ENCODE data around the gene TMEM158. TPM values are rescaled to one million over a fixed set of nuclear protein-coding genes. Genes with fewer than 3 reads are reported as not detected.
A peak's percentile ranks its signal among the peaks of the same experiment; 100 is the strongest.

Gene TMEM158
- polyA plus RNA-seq, result 1 to 10 TPM in 1 of 4 donors, under 1 TPM in 2, not detected in 1; 0.27 to 1.4 (median 0.97) TPM
- long read RNA-seq, donor 1, result 0 reads
- long read RNA-seq, donor 2, result 0 reads
- long read RNA-seq, donor 3, transcript TMEM158-201 (1 exons, 1,813 nt), result major isoform, 6 of 6 reads
- long read RNA-seq, donor 3, partial matches to known transcripts, result 0 of 6 reads
- long read RNA-seq, donor 3, other reads (novel, unspliced or antisense), result 0 of 6 reads
- long read RNA-seq, donor 4, result 0 reads
- long read RNA-seq, donor 5, partial matches to known transcripts, result 0 of 3 reads
- long read RNA-seq, donor 5, other reads (novel, unspliced or antisense), result 0 of 3 reads
- long read RNA-seq, donor 6, partial matches to known transcripts, result 0 of 1 reads
- long read RNA-seq, donor 6, other reads (novel, unspliced or antisense), result 0 of 1 reads
- long read RNA-seq, donor 7, result 0 reads
- long read RNA-seq, donor 8, partial matches to known transcripts, result 0 of 2 reads
- long read RNA-seq, donor 8, other reads (novel, unspliced or antisense), result 0 of 2 reads
- long read RNA-seq, donor 9, result 0 reads
- long read RNA-seq, donor 10, partial matches to known transcripts, result 0 of 2 reads
- long read RNA-seq, donor 10, other reads (novel, unspliced or antisense), result 0 of 2 reads

DNA sequence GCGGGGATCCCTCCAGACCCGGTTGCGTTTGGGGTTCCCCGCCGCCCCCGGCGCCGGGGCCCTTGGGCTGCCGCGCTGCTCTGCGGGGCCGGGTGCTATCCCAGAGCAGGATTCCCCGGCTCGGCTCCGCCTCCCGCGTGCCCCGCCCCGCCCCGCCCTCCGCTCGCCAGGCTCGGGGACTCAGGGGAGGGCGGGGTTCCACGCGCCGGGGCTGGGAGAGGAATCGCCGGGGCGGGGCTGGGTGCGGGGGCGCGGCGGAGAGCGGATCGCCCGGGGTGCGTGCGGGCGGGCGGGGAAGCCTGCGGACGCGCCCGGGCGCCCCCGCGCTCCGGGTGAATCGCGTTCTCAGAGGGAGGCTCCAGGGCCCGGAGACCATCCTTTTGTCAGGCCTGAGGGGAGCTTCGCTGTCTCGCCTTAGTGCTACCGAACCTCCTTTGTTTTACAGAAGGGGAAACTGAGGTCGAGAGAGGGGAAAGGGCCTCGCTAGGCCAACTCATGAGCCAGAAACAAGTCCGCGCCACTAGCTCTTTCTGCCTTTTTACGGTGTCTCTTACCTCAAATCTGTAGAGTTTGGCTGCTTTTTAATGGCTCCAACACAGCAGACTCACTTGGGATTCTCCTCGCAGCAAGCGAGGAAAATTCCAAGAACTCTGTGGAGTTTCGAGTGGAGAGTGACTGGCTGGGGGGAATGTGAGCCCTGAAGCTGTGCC, at the start of gene TMEM158:
Gene TMEM158 (minus strand): TSS at position 82 of the 710 bp plus-strand sequence. CDS start 260 bp downstream, outside the sequence.
- peak; percentile 81 to 89 for DNase-seq
- WGBS, 3 donors, result 2 to 6% (median 4%) methylated on average over 13 to 63 of the region's 63 CpGs
- Histone ChIP-seq H3K9me3 (ENCODE audit: control insufficient read depth in 2 of 2, insufficient read depth in 1 of 2, low read depth in 1 of 2, low read length in 1 of 2) (no peaks in the 10 kb centered on the region), H3K4me3 (ENCODE audit: low read depth in 1 of 3, low read length in 3 of 3) (peak within 1 kb of the TSS; percentile 42 to 72 (median 42)), H3K4me1 (ENCODE audit: control insufficient read depth in 3 of 3, insufficient read depth in 2 of 3, low read depth in 1 of 3, low read length in 2 of 3) (peaks cover 0 to 4% (median 0%) of the 10 kb centered on the region in 3 donors), H3K27me3 (ENCODE audit: control insufficient read depth in 3 of 3, insufficient read depth in 3 of 3, low read length in 3 of 3) (peaks cover 4 to 72% (median 15%) of the 10 kb centered on the region in 3 donors), H3K36me3 (ENCODE audit: control insufficient read depth in 3 of 3, insufficient read depth in 2 of 3, low read depth in 1 of 3, low read length in 3 of 3) (no peaks in the 10 kb centered on the region), H3K27ac (ENCODE audit: low read depth in 1 of 3, low read length in 2 of 3) (no peak within 1 kb of the TSS)
- FAIRE-seq, result no peak

GRCh38 chr3:45275006-45275704, 49.1 kb upstream of the TMEM158 start:
- FAIRE-seq (no peak), DNase-seq (no peak)
- Histone ChIP-seq H3K27me3 (ENCODE audit: control insufficient read depth in 3 of 3, insufficient read depth in 3 of 3, low read length in 3 of 3) (peaks cover 0 to 2% (median 0%) of the 10 kb centered on the region in 3 donors), H3K9me3 (ENCODE audit: control insufficient read depth in 2 of 2, insufficient read depth in 1 of 2, low read depth in 1 of 2, low read length in 1 of 2) (peaks cover 0 to 4% of the 10 kb centered on the region in 2 donors), H3K36me3 (ENCODE audit: control insufficient read depth in 3 of 3, insufficient read depth in 2 of 3, low read depth in 1 of 3, low read length in 3 of 3) (no peaks in the 10 kb centered on the region), H3K4me3 (ENCODE audit: low read depth in 1 of 3, low read length in 3 of 3) (no peak overlapping the region), H3K4me1 (ENCODE audit: control insufficient read depth in 3 of 3, insufficient read depth in 2 of 3, low read depth in 1 of 3, low read length in 2 of 3) (no peaks in the 10 kb centered on the region), H3K27ac (ENCODE audit: low read depth in 1 of 3, low read length in 2 of 3) (no peak overlapping the region)
- 32 to 50% (median 40%) methylated on average over 5 of the region's 5 CpGs for WGBS, 3 donors

GRCh38 chr3:45273681-45274515, 47.8 kb upstream of the TMEM158 start:
- WGBS, 3 donors, result 54 to 68% (median 63%) methylated on average over 4 of the region's 4 CpGs
- H3K4me3 ChIP-seq (ENCODE audit: low read depth in 1 of 3, low read length in 3 of 3), result no peak overlapping the region
- no peaks in the 10 kb centered on the region for H3K36me3 ChIP-seq (ENCODE audit: control insufficient read depth in 3 of 3, insufficient read depth in 2 of 3, low read depth in 1 of 3, low read length in 3 of 3)
- DNase-seq, result no peak
- H3K27ac ChIP-seq (ENCODE audit: low read depth in 1 of 3, low read length in 2 of 3), result no peak overlapping the region
- H3K9me3 ChIP-seq (ENCODE audit: control insufficient read depth in 2 of 2, insufficient read depth in 1 of 2, low read depth in 1 of 2, low read length in 1 of 2), result peaks cover 0 to 4% of the 10 kb centered on the region in 2 donors
- no peaks in the 10 kb centered on the region for H3K4me1 ChIP-seq (ENCODE audit: control insufficient read depth in 3 of 3, insufficient read depth in 2 of 3, low read depth in 1 of 3, low read length in 2 of 3)
- peaks cover 0 to 2% (median 0%) of the 10 kb centered on the region in 3 donors for H3K27me3 ChIP-seq (ENCODE audit: control insufficient read depth in 3 of 3, insufficient read depth in 3 of 3, low read length in 3 of 3)
- no peak for FAIRE-seq

DNA sequence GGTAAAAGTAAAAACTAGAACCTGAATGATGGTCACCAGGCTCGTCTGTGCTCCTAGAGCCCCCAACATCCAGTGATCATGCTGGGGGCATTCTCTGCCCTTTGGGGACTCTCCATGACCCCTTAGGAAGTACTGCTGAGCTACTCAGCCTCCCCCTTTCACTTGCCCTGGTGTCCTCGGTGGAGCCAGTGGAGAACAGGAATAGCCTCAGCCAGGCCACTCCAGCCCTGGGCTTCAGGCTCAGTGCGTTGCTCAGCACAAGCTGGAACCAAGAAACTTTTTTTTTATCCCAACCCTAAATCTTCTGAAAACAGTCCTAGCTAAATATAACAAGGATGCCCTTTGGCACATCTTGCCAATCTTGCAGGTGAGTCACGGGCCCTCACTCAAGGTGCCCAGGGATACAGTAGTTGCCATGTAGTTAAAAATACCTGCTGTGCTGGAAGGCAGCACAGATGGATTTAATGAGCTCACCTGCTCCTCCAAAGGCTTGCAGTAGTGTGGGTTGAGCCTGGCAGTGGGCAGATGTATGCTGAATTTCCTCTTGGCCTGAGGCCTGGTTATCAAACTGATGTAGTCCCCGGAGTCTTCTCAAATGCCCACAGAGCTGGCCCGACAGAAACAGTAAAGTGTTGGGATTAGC, 46.9 kb upstream of the TMEM158 start:
- no peak for FAIRE-seq
- 67 to 78% (median 77%) methylated on average over 6 of the region's 6 CpGs for WGBS, 3 donors

DNA sequence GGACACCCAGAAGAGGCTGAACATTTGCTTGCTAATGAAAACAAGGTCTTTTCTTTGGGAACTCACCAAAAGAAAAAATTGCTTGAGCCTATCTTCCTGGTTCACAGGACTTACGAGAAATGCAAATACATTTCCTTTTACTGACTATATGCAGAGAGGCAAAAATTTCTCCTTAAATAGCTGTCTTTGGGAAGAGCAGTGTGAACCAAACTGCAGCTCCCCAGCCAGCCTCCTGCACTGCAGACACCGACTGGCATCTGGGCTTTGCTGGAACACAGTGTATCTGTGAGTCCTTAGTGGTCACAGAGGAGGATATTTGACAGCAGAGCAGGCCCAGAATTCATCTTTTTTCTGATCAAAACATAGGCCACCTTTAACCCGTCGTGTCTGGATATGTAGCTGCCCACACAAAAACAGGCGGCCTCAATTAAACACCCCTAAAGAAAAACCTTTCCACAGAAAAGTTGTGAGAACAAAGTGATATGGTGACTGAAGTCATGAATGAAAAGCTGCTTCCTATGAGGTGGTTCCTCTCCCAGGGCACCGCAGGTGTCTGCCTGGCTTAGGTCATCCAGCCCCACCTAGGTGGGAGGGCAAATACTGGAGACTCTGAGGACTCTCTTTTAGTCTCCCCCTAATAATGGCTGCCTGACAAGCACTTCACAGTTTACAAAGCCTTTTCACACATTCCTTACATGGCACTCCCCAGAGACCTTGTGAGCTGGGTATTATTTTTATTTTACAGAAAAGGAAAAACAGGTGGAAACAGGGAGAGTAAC, 46.1 kb upstream of the TMEM158 start:
- Histone ChIP-seq H3K4me3 (ENCODE audit: low read depth in 1 of 3, low read length in 3 of 3) (no peak overlapping the region), H3K27me3 (ENCODE audit: control insufficient read depth in 3 of 3, insufficient read depth in 3 of 3, low read length in 3 of 3) (peaks cover 0 to 2% (median 0%) of the 10 kb centered on the region in 3 donors), H3K9me3 (ENCODE audit: control insufficient read depth in 2 of 2, insufficient read depth in 1 of 2, low read depth in 1 of 2, low read length in 1 of 2) (peaks cover 0 to 4% of the 10 kb centered on the region in 2 donors), H3K27ac (ENCODE audit: low read depth in 1 of 3, low read length in 2 of 3) (no peak overlapping the region), H3K4me1 (ENCODE audit: control insufficient read depth in 3 of 3, insufficient read depth in 2 of 3, low read depth in 1 of 3, low read length in 2 of 3) (no peaks in the 10 kb centered on the region), H3K36me3 (ENCODE audit: control insufficient read depth in 3 of 3, insufficient read depth in 2 of 3, low read depth in 1 of 3, low read length in 3 of 3) (no peaks in the 10 kb centered on the region)
- DNase-seq (no peak), FAIRE-seq (no peak)
- WGBS, 3 donors, result 74 to 84% (median 81%) methylated on average over 6 of the region's 6 CpGs

More for the DNA sequence above, 46.9 kb upstream of the TMEM158 start:
- Histone ChIP-seq H3K9me3 (ENCODE audit: control insufficient read depth in 2 of 2, insufficient read depth in 1 of 2, low read depth in 1 of 2, low read length in 1 of 2) (peaks cover 0 to 4% of the 10 kb centered on the region in 2 donors), H3K36me3 (ENCODE audit: control insufficient read depth in 3 of 3, insufficient read depth in 2 of 3, low read depth in 1 of 3, low read length in 3 of 3) (no peaks in the 10 kb centered on the region), H3K27me3 (ENCODE audit: control insufficient read depth in 3 of 3, insufficient read depth in 3 of 3, low read length in 3 of 3) (peaks cover 0 to 2% (median 0%) of the 10 kb centered on the region in 3 donors), H3K4me1 (ENCODE audit: control insufficient read depth in 3 of 3, insufficient read depth in 2 of 3, low read depth in 1 of 3, low read length in 2 of 3) (no peaks in the 10 kb centered on the region), H3K27ac (ENCODE audit: low read depth in 1 of 3, low read length in 2 of 3) (no peak overlapping the region), H3K4me3 (ENCODE audit: low read depth in 1 of 3, low read length in 3 of 3) (no peak overlapping the region)
- DNase-seq, result no peak

GRCh38 chr3:45269952-45270351, 43.9 kb upstream of the TMEM158 start:
- FAIRE-seq, result no peak
- no peaks in the 10 kb centered on the region for H3K9me3 ChIP-seq (ENCODE audit: control insufficient read depth in 2 of 2, insufficient read depth in 1 of 2, low read depth in 1 of 2, low read length in 1 of 2)
- DNase-seq, result no peak
- no peak overlapping the region for H3K27ac ChIP-seq (ENCODE audit: low read depth in 1 of 3, low read length in 2 of 3)
- no peaks in the 10 kb centered on the region for H3K36me3 ChIP-seq (ENCODE audit: control insufficient read depth in 3 of 3, insufficient read depth in 2 of 3, low read depth in 1 of 3, low read length in 3 of 3)
- H3K4me3 ChIP-seq (ENCODE audit: low read depth in 1 of 3, low read length in 3 of 3), result no peak overlapping the region
- peaks cover 0 to 2% (median 0%) of the 10 kb centered on the region in 3 donors for H3K27me3 ChIP-seq (ENCODE audit: control insufficient read depth in 3 of 3, insufficient read depth in 3 of 3, low read length in 3 of 3)
- no peaks in the 10 kb centered on the region for H3K4me1 ChIP-seq (ENCODE audit: control insufficient read depth in 3 of 3, insufficient read depth in 2 of 3, low read depth in 1 of 3, low read length in 2 of 3)
- WGBS, 3 donors, result 55 to 69% (median 62%) methylated on average over 2 of the region's 2 CpGs

DNA sequence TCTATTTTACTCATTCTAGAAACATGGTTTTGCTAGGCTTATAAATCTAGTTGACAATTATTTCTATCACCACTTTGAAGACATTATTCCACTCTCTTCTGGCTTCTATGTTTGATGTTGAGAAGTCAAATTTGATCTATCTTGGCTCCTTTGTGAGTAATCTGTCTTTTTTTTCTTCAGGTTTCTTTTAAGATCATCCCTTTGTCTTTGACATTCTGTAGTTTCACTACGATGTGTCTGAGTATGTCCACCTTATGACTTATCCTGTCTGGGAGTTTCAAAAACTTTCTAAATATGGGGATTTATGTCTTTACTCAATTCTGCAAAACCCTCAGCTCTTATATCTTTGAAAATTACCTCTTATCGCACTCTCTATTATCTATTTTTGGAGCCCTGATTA, 41.0 kb upstream of the TMEM158 start:
- no peak for FAIRE-seq
- Histone ChIP-seq H3K27me3 (ENCODE audit: control insufficient read depth in 3 of 3, insufficient read depth in 3 of 3, low read length in 3 of 3) (no peaks in the 10 kb centered on the region), H3K4me3 (ENCODE audit: low read depth in 1 of 3, low read length in 3 of 3) (no peak overlapping the region), H3K27ac (ENCODE audit: low read depth in 1 of 3, low read length in 2 of 3) (no peak overlapping the region), H3K4me1 (ENCODE audit: control insufficient read depth in 3 of 3, insufficient read depth in 2 of 3, low read depth in 1 of 3, low read length in 2 of 3) (no peaks in the 10 kb centered on the region), H3K36me3 (ENCODE audit: control insufficient read depth in 3 of 3, insufficient read depth in 2 of 3, low read depth in 1 of 3, low read length in 3 of 3) (no peaks in the 10 kb centered on the region), H3K9me3 (ENCODE audit: control insufficient read depth in 2 of 2, insufficient read depth in 1 of 2, low read depth in 1 of 2, low read length in 1 of 2) (no peaks in the 10 kb centered on the region)
- 75 to 83% (median 78%) methylated on average over 2 of the region's 2 CpGs for WGBS, 3 donors
- DNase-seq, result no peak

All from small intestine (tissue), 16 donors.